ENCODE results near the gene NTRK2. TPM values are rescaled to one million over a fixed set of nuclear protein-coding genes. Genes with fewer than 3 reads are reported as not detected.
"Not testable (repeated sequence)": the region's sequence is repeated elsewhere in the genome, so short reads cannot be mapped to it uniquely, and the experiment has no call there.

The NTRK2 gene
- total RNA-seq, 2 donors from 2014 or later: 11.9 to 30.1 TPM

DNA sequence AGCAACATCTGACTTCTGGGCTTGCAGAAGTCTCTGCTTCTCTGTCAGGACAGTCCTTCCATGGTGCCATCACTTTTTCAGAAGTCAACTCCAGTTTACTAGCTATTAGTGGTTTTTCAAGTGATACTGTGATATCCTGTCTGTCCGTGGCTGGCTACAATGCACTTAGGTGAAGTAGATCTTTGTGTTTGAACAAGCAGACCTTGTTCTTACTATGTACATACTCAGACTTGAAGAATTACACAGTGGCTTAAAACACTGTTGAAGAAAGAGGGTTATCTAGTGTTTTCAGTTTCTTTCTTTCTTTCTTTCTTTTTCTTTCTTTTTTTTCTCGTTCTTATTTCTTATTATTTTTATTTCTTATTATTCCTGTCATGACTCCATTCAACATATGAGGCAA is 228.7 kb downstream of the NTRK2 start:
- no peak for DNase-seq (ENCODE audit: low spot score)
- TF ChIP-seq, protein P1, sequence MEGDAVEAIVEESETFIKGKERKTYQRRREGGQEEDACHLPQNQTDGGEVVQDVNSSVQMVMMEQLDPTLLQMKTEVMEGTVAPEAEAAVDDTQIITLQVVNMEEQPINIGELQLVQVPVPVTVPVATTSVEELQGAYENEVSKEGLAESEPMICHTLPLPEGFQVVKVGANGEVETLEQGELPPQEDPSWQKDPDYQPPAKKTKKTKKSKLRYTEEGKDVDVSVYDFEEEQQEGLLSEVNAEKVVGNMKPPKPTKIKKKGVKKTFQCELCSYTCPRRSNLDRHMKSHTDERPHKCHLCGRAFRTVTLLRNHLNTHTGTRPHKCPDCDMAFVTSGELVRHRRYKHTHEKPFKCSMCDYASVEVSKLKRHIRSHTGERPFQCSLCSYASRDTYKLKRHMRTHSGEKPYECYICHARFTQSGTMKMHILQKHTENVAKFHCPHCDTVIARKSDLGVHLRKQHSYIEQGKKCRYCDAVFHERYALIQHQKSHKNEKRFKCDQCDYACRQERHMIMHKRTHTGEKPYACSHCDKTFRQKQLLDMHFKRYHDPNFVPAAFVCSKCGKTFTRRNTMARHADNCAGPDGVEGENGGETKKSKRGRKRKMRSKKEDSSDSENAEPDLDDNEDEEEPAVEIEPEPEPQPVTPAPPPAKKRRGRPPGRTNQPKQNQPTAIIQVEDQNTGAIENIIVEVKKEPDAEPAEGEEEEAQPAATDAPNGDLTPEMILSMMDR (IDR thresholded peaks at IDR 0.05): no peak
- no peaks in the 10 kb centered on the region for H3K4me1 ChIP-seq
- H3K36me3 ChIP-seq: no peaks in the 10 kb centered on the region
- H3K27ac ChIP-seq: no peak overlapping the region
- H3K27me3 ChIP-seq: no peaks in the 10 kb centered on the region
- no peaks in the 10 kb centered on the region for H3K9me3 ChIP-seq
- no peak overlapping the region for H3K4me3 ChIP-seq

DNA sequence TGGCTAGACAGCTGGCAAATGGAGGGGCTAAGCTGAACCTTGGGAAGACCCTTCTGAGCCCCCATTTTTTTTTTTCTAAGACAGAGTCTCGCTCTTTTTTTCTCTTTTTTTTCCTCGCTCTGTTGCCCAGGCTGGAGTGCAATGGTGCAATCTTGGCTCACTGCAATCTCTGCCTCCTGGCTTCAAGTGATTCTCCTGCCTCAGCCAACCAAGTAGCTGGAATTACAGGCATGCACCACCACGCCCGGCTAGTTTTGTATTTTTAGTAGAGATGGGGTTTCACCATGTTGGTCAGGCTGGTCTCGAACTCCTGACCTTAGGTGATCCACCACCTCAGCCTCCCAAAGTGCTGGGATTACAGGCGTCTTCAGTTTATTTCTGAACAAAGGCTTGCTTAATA is 229.1 kb downstream of the NTRK2 start:
- not testable (repeated sequence) for H3K4me1 ChIP-seq; H3K27me3 ChIP-seq; H3K4me3 ChIP-seq; H3K27ac ChIP-seq; H3K9me3 ChIP-seq; DNase-seq (ENCODE audit: low spot score); H3K36me3 ChIP-seq

DNA sequence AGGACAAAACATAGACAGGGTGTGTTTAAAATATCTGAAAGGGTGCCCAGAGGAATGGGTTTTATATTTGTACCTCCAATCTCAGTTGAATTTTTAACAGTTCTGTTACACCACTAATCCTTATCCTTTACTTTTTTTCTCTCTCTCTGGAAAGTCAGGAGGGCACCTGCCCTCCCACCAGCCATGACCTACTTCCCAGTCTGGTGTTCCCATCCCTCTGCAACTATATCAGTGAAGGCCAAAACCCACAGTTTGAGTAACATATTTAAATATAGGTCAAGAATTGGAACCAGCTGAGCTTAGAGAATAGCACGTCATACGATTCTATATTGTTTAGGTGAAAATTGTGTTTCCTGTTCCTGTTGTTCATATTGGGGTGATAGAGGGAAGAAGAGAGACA is 229.8 kb downstream of the NTRK2 start:
- TF ChIP-seq, protein P1 (IDR thresholded peaks at IDR 0.05): no peak
- Histone ChIP-seq H3K36me3 (no peaks in the 10 kb centered on the region), H3K9me3 (no peaks in the 10 kb centered on the region), H3K27ac (no peak overlapping the region), H3K4me3 (no peak overlapping the region), H3K4me1 (no peaks in the 10 kb centered on the region), H3K27me3 (no peaks in the 10 kb centered on the region)
- no peak for DNase-seq (ENCODE audit: low spot score)

DNA sequence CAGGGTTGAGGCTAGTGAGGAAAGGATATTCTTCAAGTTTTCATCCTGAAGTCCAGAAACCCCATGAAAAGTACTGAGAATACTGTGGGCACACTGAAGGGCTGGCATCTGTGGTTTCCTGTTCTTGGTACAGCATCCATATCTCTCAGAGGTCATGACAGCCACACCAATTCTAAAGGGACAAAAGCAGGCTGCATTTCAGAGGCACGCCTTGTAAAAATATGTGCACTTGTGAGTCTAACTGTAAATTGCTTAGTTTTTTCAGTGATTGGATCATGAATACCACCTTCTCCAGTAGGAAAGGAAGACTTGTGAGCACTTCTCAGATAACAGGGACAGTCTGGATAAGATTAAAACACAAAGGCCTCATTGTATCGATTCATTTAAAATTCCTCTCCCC is 230.9 kb downstream of the NTRK2 start:
- H3K9me3 ChIP-seq: no peaks in the 10 kb centered on the region
- TF ChIP-seq, protein P1 (IDR thresholded peaks at IDR 0.05): no peak
- DNase-seq (ENCODE audit: low spot score): no peak
- H3K36me3 ChIP-seq: no peaks in the 10 kb centered on the region
- no peak overlapping the region for H3K27ac ChIP-seq
- no peaks in the 10 kb centered on the region for H3K4me1 ChIP-seq
- no peaks in the 10 kb centered on the region for H3K27me3 ChIP-seq
- H3K4me3 ChIP-seq: no peak overlapping the region

DNA sequence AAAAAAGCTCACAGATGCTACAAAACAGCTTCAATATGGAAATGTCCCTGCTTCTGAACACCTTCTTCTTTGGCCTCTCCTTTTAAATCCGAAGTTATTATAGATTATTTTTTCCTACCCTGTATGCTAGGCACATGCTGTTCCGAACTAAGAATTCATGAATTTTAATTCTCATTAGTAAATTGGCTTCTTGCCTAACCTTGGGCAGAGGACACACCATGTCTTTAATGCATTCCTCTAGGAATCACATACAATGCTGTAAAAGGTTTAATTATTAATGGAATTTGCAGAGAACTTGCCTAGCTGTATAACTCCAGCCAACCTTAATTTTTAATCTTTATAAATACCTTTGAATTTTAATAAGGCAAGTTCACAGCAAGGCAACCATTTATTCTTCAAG is 234.4 kb downstream of the NTRK2 start:
- H3K36me3 ChIP-seq: no peaks in the 10 kb centered on the region
- H3K27ac ChIP-seq: no peak overlapping the region
- H3K4me1 ChIP-seq: no peaks in the 10 kb centered on the region
- TF ChIP-seq, protein P1 (IDR thresholded peaks at IDR 0.05): no peak
- no peaks in the 10 kb centered on the region for H3K27me3 ChIP-seq
- H3K4me3 ChIP-seq: no peak overlapping the region
- no peaks in the 10 kb centered on the region for H3K9me3 ChIP-seq
- DNase-seq (ENCODE audit: low spot score): no peak

DNA sequence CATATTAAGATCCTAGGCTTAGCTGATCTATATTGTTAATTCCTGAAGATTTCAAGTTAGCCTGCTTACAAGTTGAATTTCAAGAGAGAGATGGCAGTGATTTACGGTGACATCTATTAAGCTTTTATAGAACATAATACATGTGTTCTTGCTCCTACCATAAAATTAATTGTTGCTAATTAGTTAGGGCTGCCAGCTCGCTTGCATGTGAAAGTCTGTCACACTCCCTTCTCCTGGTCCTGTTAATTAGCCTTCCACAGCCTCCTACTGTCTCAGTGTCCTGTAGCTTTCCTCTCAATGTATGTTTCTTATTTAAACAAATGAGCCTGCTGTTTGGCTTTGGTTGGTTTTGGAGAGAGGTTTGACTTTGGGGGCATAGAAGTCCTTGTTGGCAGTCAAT is 247.2 kb downstream of the NTRK2 start:
- no peak overlapping the region for H3K27ac ChIP-seq
- no peak for DNase-seq (ENCODE audit: low spot score)
- TF ChIP-seq, protein P1 (IDR thresholded peaks at IDR 0.05): no peak

More for the DNA sequence above, 247.2 kb downstream of the NTRK2 start:
- Histone ChIP-seq H3K36me3 (no peaks in the 10 kb centered on the region), H3K27me3 (no peaks in the 10 kb centered on the region), H3K4me1 (peaks cover 0 to 16% of the 10 kb centered on the region in 2 donors), H3K9me3 (peaks cover 0 to 2% of the 10 kb centered on the region in 2 donors), H3K4me3 (no peak overlapping the region)
